Measurements from ENCODE around the gene STUB1. TPM values are rescaled to one million over a fixed set of nuclear protein-coding genes. Genes with fewer than 3 reads are reported as not detected.

The STUB1 gene
- polyA plus RNA-seq, 4 donors, result 110 to 187 (median 117) TPM

DNA sequence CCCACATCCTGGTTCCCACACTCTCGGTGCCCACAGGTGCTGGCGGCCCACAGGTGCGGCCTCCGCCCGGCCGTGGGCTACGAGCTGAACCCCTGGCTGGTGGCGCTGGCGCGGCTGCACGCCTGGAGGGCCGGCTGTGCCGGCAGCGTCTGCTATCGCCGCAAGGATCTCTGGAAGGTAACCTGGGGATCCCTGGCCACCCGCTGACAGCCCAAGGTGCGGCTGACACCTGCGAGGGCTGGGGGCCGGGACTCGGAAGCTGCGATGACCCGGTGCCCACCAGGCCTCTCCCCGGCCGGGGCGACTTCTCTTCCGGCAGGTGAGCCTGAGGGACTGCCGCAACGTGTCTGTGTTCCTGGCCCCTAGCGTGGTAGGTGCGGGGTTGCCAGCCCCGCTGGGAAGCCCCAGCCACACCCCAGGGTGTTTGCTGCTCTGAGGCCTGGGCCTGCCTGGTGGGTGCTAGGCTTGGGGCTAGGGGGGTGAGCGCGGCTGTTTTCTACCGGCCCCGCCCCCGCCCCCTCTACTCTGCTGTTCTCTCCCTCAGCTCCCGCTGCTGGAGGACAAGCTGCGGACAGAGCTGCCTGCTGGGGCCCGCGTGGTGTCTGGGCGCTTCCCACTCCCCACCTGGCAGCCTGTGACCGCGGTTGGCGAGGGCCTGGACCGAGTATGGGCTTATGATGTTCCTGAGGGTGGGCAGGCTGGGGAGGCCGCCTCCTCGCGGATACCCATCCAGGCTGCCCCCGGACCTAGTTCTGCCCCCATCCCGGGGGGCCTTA is 41.7 kb downstream of the STUB1 start:
- no peak for DNase-seq (ENCODE audit: low read depth in 4 of 4, low spot score in 2 of 4)

DNA sequence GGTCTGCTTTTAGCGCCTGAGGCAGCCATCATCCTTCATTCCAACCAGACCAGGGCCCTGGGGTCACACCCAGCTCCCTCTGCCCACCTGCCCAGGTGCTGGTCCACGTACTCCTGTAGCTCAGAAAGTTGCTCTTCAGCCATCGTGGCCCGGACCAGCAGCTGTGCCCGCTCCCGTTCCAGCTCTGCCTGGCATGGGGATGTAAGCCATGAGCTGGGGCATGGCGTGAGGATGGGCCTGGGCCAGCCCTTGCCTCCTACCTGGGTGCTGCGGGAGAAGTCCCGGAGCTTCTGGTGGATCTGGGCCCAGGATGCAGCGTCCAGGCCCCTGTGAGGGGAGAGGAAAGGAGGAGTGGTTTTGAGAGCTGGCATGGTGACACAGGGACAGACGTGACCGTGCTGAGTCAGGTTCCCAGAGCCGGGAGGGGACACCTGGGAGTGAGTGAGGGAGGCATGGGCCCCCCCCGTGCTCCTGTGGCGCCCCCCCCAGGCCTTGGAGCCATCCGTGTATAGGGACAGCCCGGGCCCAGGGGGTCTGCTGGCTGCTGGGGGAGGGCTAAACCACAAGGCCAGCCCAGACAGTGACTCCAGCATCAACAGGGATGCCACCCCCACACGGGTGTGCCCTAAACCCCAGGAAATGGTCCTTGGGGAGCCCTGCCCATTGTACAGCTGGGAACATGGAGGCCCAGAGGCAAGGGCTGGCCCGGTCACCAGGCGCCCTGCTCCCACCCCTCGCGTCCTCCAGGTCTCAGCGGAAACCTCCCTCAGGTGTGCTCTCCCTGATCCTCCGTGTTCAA is 42.8 kb downstream of the STUB1 start:
- no peak for DNase-seq (ENCODE audit: low read depth in 4 of 4, low spot score in 2 of 4)

GRCh38 chr16:723695-724094 is 43.5 kb downstream of the STUB1 start:
- DNase-seq (ENCODE audit: low read depth in 4 of 4, low spot score in 2 of 4), result no peak

GRCh38 chr16:724188-725040 is 44.2 kb downstream of the STUB1 start:
- DNase-seq (ENCODE audit: low read depth in 4 of 4, low spot score in 2 of 4), result no peak

DNA sequence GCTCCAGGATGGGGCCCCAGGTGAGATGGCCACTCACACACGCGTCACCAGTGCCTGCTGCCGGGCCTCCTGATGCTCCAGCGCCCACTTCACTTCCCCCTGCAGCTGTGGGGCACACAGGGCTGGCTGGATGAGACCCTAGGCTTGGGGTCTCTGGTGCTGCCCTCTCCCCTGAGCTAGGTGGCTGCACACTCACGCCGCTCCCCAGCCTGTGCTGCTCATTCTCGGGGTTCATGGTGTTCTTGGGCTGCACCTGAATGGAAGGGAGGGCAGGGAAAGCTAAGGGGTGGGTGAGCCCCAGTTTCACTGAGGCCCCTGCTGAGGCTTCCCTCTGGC is 44.8 kb downstream of the STUB1 start:
- DNase-seq (ENCODE audit: low read depth in 4 of 4, low spot score in 2 of 4), result no peak

- DNase-seq (ENCODE audit: low read depth in 4 of 4, low spot score in 2 of 4), result no peak
These were observed 45.4 kb downstream of the STUB1 start for GRCh38 chr16:725463-726187.

GRCh38 chr16:726188-726437 is 45.9 kb downstream of the STUB1 start:
- no peak for DNase-seq (ENCODE audit: low read depth in 4 of 4, low spot score in 2 of 4)

DNA sequence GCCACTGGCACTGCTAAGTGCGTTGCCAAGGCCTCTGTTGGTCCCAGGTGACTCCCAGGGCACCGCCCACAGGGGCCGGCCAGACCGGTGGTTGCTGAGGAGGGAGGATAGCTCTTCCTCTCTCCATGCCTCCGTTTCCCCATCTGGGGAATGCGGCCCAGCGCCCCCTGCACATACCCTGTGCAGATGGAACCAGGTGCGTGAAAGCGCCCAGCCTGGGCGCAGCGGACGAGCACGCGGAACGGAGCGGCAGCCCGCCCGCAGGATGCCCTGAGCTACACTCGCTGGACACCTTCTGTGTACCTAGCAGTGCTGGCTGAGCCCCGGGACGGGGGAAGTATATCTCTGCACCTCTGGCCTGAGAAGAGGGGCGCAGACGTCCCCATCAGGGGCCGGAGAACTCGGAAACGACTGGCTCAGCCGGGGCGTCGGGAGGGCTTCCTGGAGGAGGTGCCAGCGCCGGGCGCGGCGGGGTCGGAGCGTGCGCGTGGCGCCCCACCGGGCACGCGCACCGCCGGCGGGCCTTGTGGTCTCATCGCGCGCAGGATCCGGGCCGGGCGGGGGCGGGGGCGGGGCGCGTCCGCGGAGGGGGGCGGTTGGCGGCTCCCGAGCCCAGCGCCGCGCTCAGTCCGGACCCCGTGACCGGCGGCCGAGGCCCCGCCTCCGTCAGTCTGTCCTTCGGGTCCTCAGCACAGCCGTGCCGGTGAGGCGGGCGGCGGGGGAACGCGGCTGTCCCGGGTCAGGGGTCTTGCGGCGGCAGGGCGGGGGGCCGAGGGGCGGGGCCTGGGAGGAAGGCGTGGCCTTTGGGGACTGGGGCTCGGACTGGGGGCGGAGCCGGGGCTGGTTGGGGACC is 46.5 kb downstream of the STUB1 start, which contains the start of the genes CCDC78 and HAGHL:
CCDC78 (minus strand) TSS at position 6 of the 853 bp plus-strand sequence. CDS start 76 bp downstream, outside the sequence.
HAGHL (plus strand) TSS at position 669 of the 853 bp plus-strand sequence. CDS start 404 bp downstream, outside the sequence.
- DNase-seq (ENCODE audit: low read depth in 4 of 4, low spot score in 2 of 4), result no peak

- DNase-seq (ENCODE audit: low read depth in 4 of 4, low spot score in 2 of 4), result no peak
These were observed 47.2 kb downstream of the STUB1 start for GRCh38 chr16:727291-727977.

DNA sequence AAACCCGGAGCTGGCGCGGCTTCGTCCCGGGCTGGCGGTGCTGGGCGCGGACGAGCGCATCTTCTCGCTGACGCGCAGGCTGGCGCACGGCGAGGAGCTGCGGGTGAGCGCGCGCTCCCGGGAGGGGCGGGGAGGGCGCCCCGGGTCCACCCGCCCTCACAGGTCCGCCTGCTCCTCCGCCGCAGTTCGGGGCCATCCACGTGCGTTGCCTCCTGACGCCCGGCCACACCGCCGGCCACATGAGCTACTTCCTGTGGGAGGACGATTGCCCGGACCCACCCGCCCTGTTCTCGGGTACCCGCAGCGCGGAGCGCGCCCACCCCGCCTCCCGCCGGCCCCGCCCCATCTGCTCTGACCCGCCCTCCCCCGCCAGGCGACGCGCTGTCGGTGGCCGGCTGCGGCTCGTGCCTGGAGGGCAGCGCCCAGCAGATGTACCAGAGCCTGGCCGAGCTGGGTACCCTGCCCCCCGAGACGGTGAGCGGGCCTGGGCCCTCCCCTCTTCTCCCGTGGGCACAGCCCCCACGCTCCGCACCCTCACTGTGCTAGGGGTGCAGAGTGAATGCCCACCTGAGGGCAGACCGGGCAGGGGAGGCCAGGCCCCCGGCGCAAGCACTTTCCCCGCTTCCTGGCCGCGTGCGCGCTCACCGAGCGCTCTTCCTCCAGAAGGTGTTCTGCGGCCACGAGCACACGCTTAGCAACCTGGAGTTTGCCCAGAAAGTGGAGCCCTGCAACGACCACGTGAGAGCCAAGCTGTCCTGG is 48.1 kb downstream of the STUB1 start:
- DNase-seq (ENCODE audit: low read depth in 4 of 4, low spot score in 2 of 4), result no peak

- no peak for DNase-seq (ENCODE audit: low read depth in 4 of 4, low spot score in 2 of 4)
These were observed 48.9 kb downstream of the STUB1 start for GRCh38 chr16:728890-729744.

GRCh38 chr16:729768-730665 is 49.8 kb downstream of the STUB1 start:
- DNase-seq (ENCODE audit: low read depth in 4 of 4, low spot score in 2 of 4), result no peak

DNA sequence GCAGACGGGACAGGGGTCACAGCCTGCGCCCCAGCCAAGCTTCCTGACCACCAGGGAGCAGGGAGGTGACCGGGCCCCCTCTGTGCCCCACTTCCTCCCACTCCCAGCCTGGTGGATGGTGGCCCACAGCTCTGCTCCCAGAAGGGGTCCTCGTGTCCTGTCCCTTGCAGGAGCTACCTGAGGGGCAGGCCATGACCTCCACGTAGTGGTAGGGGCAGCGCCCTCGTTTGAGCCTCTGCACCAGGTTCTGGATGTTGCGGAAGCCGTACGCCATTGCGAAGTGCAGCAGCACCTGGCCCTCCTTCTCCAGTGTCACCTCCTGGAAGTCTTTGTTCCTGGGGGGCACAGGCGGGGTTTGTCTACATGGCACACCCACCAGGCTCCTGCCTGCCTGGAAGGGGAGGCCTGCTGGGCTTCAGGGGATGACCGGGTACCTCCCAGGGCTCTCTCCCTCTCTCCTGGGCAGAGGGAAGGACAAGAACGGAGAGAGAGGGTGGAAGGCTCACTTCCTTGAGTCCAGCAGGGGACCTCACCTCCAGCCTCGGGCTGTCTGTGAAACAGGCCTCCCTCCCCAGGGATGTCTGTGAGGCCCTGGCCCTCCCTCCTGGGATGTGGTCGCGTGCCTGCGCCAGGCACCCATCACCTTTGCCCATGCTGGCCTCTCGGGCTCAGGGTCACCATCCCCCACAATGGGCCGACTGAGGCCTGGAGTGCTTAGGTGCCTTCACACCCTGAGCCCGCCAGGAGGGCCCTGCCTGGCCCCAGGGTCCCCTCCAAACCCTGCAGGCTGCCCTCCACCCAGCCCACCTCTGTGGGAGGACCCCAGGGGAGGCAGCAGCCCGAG is 50.7 kb downstream of the STUB1 start:
- DNase-seq (ENCODE audit: low read depth in 4 of 4, low spot score in 2 of 4), result no peak

DNA sequence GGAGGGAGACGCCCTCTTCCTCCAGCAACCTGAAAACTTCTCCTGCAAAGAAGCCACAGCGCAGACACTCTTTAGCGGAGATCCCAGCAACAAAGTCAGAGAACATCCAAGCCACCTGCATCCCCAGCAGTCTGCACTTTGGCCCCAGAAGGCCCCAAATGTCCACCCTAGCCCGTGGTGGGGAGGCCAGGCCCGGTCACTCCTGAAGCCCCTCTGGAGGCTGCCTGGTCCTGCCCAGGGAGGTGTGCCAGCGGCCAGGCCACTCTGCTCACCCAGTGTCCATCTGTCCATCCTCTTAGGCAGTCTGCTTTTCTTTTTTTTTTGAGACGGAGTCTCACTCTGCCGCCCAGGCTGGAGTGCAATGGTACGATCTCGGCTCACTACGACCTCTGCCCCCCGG is 52.1 kb downstream of the STUB1 start:
- no peak for DNase-seq (ENCODE audit: low read depth in 4 of 4, low spot score in 2 of 4)

Measured in left renal cortex interstitium (tissue), 4 donors.